ENCODE data around the gene SMIM21. TPM values are rescaled to one million over a fixed set of nuclear protein-coding genes. Genes with fewer than 3 reads are reported as not detected.

The SMIM21 gene
- total and polyA plus RNA-seq, 7 experiments from 2014 or later, result not detected

Other genes starting within 250 kb of the SMIM21 start
- 10 to 100 TPM; 25.1 to 59.1 (median 31.7) TPM for gene PTGR3, start 218.6 kb downstream of the SMIM21 start, total RNA-seq
- gene PTGR3, start 218.6 kb downstream of the SMIM21 start, polyA plus RNA-seq, result 10 to 100 TPM; 17.0 to 25.5 TPM
- gene TSHZ1, start 216.9 kb downstream of the SMIM21 start, total RNA-seq, result 10 to 100 TPM; 17.9 to 33.5 (median 25.7) TPM
- 1 to 10 TPM; 4.5 to 6.6 TPM for gene TSHZ1, start 216.9 kb downstream of the SMIM21 start, polyA plus RNA-seq

Data from naive thymus-derived CD4-positive, alpha-beta T cell (primary cell).